Measurements from ENCODE around the gene RAB44. TPM values are rescaled to one million over a fixed set of nuclear protein-coding genes. Genes with fewer than 3 reads are reported as not detected.

The RAB44 gene
- total RNA-seq, 1 donor from 2014 or later = 0.21 TPM

GRCh38 chr6:36670271-36670670, 27.4 kb upstream of the RAB44 start:
- intact Hi-C loops (cut with DNase I) = no loop called here
- no peak for TF ChIP-seq CTCF (IDR thresholded peaks at IDR 0.05)

DNA sequence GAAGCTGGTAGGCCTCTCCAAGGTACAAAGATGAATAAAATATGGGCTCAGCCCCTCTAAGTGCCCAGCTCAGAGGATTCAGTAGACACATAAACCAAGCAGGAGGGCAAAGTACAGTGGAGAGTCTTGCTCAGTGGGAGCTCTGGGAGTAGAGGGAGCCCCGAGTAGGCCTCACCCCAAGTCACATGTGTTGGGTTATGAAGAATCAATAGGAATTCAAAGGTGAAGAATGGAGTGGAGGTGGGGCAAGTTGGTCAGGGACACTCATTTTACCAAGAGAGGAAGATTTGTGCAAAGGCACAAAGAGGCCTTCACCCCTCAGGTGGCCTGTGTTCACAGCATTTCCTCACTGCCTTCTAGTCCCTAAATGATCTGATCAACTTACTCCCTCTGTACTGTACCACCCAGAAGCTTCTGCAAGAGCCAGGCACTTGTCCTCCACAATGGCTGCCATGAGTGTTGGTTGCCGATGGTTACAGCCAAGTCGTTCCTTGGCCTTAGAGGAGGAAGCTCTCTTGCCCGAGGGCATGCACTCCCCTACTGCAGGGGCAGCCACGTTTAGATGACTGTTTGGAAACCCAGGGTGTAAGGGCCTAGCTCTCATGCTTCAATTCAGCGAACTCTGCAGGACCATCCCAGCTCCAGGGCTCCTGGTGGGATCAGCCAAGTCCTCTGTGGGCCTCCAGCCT, 25.8 kb upstream of the RAB44 start:
- H3K4me3 ChIP-seq = no peak overlapping the region
- H3K27ac ChIP-seq = no peak overlapping the region
- no peaks in the 10 kb centered on the region for H3K36me3 ChIP-seq
- intact Hi-C loops (cut with DNase I) = no loop called here
- H3K9me3 ChIP-seq = no peaks in the 10 kb centered on the region
- DNase-seq (ENCODE audit: low spot score in 2 of 2) = no peak
- TF ChIP-seq CTCF (IDR thresholded peaks at IDR 0.05) = no peak
- H3K27me3 ChIP-seq = no peaks in the 10 kb centered on the region
- peaks cover 8 to 10% of the 10 kb centered on the region in 2 donors for H3K4me1 ChIP-seq

More at GRCh38 chr6:36670271-36670670, 27.4 kb upstream of the RAB44 start:
- DNase-seq (ENCODE audit: low spot score in 2 of 2) = no peak
- no peaks in the 10 kb centered on the region for H3K27me3 ChIP-seq
- no peak overlapping the region for H3K4me3 ChIP-seq
- no peaks in the 10 kb centered on the region for H3K9me3 ChIP-seq
- no peaks in the 10 kb centered on the region for H3K36me3 ChIP-seq
- H3K4me1 ChIP-seq = peaks cover 7 to 9% of the 10 kb centered on the region in 2 donors
- no peak overlapping the region for H3K27ac ChIP-seq

DNA sequence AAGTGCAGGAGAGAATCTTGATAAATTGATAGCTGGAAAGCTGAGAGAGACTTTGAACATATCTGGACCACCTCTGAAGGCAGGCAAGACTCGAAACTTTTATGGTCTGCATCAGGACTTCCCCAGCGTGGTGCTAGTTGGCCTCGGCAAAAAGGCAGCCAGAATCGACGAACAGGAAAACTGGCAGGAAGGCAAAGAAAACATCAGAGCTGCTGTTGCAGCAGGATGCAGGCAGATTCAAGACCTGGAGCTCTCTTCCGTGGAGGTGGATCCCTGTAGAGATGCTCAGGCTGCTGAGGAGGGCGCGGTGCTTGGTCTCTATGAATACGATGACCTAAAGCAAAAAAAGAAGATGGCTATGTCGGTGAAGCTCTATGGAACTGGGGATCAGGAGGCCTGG, 23.7 kb upstream of the RAB44 start:
- H3K4me3 ChIP-seq = no peak overlapping the region
- H3K4me1 ChIP-seq = peaks cover 8 to 18% of the 10 kb centered on the region in 2 donors
- no peak overlapping the region for H3K27ac ChIP-seq
- H3K27me3 ChIP-seq = no peaks in the 10 kb centered on the region
- H3K9me3 ChIP-seq = no peaks in the 10 kb centered on the region
- intact Hi-C loops (cut with DNase I) = no loop called here
- DNase-seq (ENCODE audit: low spot score in 2 of 2) = no peak
- TF ChIP-seq CTCF (IDR thresholded peaks at IDR 0.05) = no peak
- no peaks in the 10 kb centered on the region for H3K36me3 ChIP-seq

DNA sequence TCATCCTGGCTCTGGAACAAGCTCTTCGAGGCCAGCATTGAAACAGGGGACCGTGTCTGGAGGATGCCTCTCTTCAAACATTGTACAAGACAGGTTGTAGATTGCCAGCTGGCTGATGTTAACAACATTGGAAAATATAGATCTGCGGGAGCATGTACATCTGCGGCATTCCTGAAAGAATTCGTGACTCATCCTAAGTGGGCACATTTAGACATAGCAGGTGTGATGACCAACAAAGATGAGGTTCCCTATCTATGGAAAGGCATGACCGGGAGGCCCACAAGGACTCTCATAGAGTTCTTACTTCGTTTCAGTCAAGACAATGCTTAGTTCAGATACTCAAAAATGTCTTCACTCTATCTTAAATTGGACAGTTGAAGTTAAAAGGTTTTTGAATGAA, 22.7 kb upstream of the RAB44 start:
- TF ChIP-seq CTCF (IDR thresholded peaks at IDR 0.05) = no peak
- Histone ChIP-seq H3K4me3 (no peak overlapping the region), H3K27me3 (no peaks in the 10 kb centered on the region), H3K4me1 (peaks cover 8 to 18% of the 10 kb centered on the region in 2 donors), H3K9me3 (no peaks in the 10 kb centered on the region), H3K27ac (peak overlapping the region in 1 of 2 donors; percentile 100), H3K36me3 (peaks cover 0 to 5% of the 10 kb centered on the region in 2 donors)
- intact Hi-C loops (cut with DNase I) = no loop called here
- no peak for DNase-seq (ENCODE audit: low spot score in 2 of 2)

- Histone ChIP-seq H3K9me3 (no peaks in the 10 kb centered on the region), H3K27me3 (no peaks in the 10 kb centered on the region), H3K4me3 (peak overlapping the region in 1 of 2 donors; percentile 75), H3K27ac (peak overlapping the region; percentile 100), H3K4me1 (peaks cover 8 to 18% of the 10 kb centered on the region in 2 donors), H3K36me3 (peaks cover 0 to 5% of the 10 kb centered on the region in 2 donors)
- intact Hi-C loops (cut with DNase I) = no loop called here
- DNase-seq (ENCODE audit: low spot score in 2 of 2) = no peak
- no peak for TF ChIP-seq CTCF (IDR thresholded peaks at IDR 0.05)
These were observed 21.2 kb upstream of the RAB44 start for GRCh38 chr6:36676141-36677058.
